HepG2 (cell line): ENCODE measurements around the gene GGT1. TPM values are rescaled to one million over a fixed set of nuclear protein-coding genes. Genes with fewer than 3 reads are reported as not detected.

Source experiments
- ATAC-seq: fragments of 200-7000 bp; cut with Tn5 transposase; 3 replicates; pipeline ENCODE4 v1.9.1; 2020; ENCODE audit warnings: mild to moderate bottlenecking, moderate library complexity
- BruUV-seq: library from RNA; stranded (reverse); fragments of 400-500 nt; replicated peaks from 2 replicates; lab custom pipeline; 2021; lab: Mats Ljungman, UMichigan
- CTCF ChIA-PET: fragments of 300-600 bp; formaldehyde crosslinking; extraction: SDS; loops from one replicate; lab custom pipeline; 2021; ENCODE audit warnings: low total read pairs, inconsistent platforms, low intra/inter-chr PET ratio; lab: Yijun Ruan, JAX
- POLR2A ChIA-PET: fragments of 350-600 bp; sonication (Branson Sonifier 250); formaldehyde crosslinking; loops from one replicate; lab custom pipeline; 2020; ENCODE audit warnings: antibody characterized with exemption, inconsistent platforms; lab: Yijun Ruan, JAX
- DNase-seq: peaks from one replicate; pipeline ENCODE4 v3.0.0-alpha.2; 2015; ENCODE audit warnings: low spot score
- FAIRE-seq: peaks from 3 replicates; lab custom pipeline; 2011; peaks lifted over from hg19 to GRCh38; lab: Jason Lieb, UNC
- H2AFZ ChIP-seq: one replicate; pipeline ENCODE4 v1.6.1; 2011; ENCODE audit warnings: low read length, inconsistent platforms
- H3K27ac ChIP-seq: fragments of 300-600 bp; 3 replicates; pipeline ENCODE4 v1.8.0; 2011; ENCODE audit warnings: mixed run types, mild to moderate bottlenecking, mixed read lengths, low read length, inconsistent platforms; ENCODE audit not compliant: insufficient read depth; ENCODE audit errors: extremely low read length
- H3K27me3 ChIP-seq, 2 experiments: fragments of 200-600 bp in 1 of 2; 2 replicates in 1 of 2; 3 replicates in 1 of 2; pipeline versions ENCODE4 v1.6.0 to v1.8.0; 2011; ENCODE audit warnings: low read length in 2 of 2, mild to moderate bottlenecking in 2 of 2, moderate library complexity in 2 of 2, inconsistent platforms in 1 of 2; ENCODE audit not compliant: insufficient read depth in 2 of 2, control insufficient read depth in 1 of 2
- H3K36me3 ChIP-seq, 2 experiments: fragments of 200-600 bp in 1 of 2; replicated peaks in 1 of 2; 2 replicates in 1 of 2; 3 replicates in 1 of 2; pipeline versions ENCODE4 v1.5.1 to v1.8.0; 2011; ENCODE audit warnings: low read length in 2 of 2, inconsistent platforms in 1 of 2; ENCODE audit not compliant: insufficient read depth in 2 of 2, control insufficient read depth in 1 of 2
- H3K4me1 ChIP-seq: 2 replicates; pipeline ENCODE4 v1.5.1; 2012; ENCODE audit warnings: low read length, inconsistent platforms; ENCODE audit not compliant: insufficient read depth
- H3K4me2 ChIP-seq: 2 replicates; pipeline ENCODE4 v1.6.0; 2011; ENCODE audit warnings: low read depth, low read length, inconsistent platforms
- H3K4me3 ChIP-seq, 3 experiments: fragments of 200-600 bp in 1 of 3; sonication (generic), shearing (Covaris generic) in 1 of 3; replicated peaks in 1 of 3; 2 replicates each; pipeline ENCODE4 v1.5.1; 2011 to 2016; ENCODE audit warnings: low read length in 3 of 3, inconsistent platforms in 2 of 3, low read depth in 2 of 3, mild to moderate bottlenecking in 2 of 3, control low read depth in 1 of 3, mixed read lengths in 1 of 3; ENCODE audit not compliant: insufficient read depth in 1 of 3
- H3K79me2 ChIP-seq: one replicate; pipeline ENCODE4 v1.6.1; 2011; ENCODE audit warnings: low read length, inconsistent platforms; ENCODE audit not compliant: insufficient read depth
- H3K9ac ChIP-seq: 2 replicates; pipeline ENCODE4 v1.6.0; 2011; ENCODE audit warnings: mild to moderate bottlenecking, low read depth, low read length, inconsistent platforms; ENCODE audit not compliant: insufficient read depth
- H3K9me3 ChIP-seq: 2 replicates; pipeline ENCODE4 v1.5.1; 2012; ENCODE audit warnings: mild to moderate bottlenecking, low read length
- H4K20me1 ChIP-seq: 2 replicates; pipeline ENCODE4 v1.6.0; 2011; ENCODE audit warnings: inconsistent platforms, mild to moderate bottlenecking, low read length, moderate library complexity; ENCODE audit not compliant: insufficient read depth
- EP300 ChIP-seq, 3 experiments: sonication (generic) in 1 of 3; formaldehyde crosslinking in 1 of 3; IDR thresholded peaks; 2 replicates each; pipeline versions ENCODE4 v1.5.1 to v1.6.1; 2011 to 2020; ENCODE audit warnings: low read depth in 2 of 3, low read length in 2 of 3, borderline replicate concordance in 1 of 3, improper control_type of control experiment in 1 of 3, mild to moderate bottlenecking in 1 of 3, missing genetic modification reagents in 1 of 3, moderate library complexity in 1 of 3
- ETV6 ChIP-seq: sonication (generic); formaldehyde crosslinking; conservative IDR thresholded peaks from 2 replicates; pipeline ENCODE4 v1.4.0; 2020; ENCODE audit warnings: missing genetic modification reagents
- GABPB1 ChIP-seq: IDR thresholded peaks from 2 replicates; pipeline ENCODE4 v1.6.1; 2016; ENCODE audit warnings: mild to moderate bottlenecking, missing genetic modification reagents, moderate library complexity, missing compliant biosample characterization
- GLI4 ChIP-seq: sonication (generic); formaldehyde crosslinking; IDR thresholded peaks from 2 replicates; pipeline ENCODE4 v1.5.1; 2020; ENCODE audit warnings: missing genetic modification reagents, mild to moderate bottlenecking, moderate library complexity, borderline replicate concordance
- HNF4A ChIP-seq: sonication (generic); formaldehyde crosslinking; IDR thresholded peaks from 2 replicates; pipeline ENCODE4 v1.4.0; 2020; ENCODE audit warnings: missing genetic modification reagents
- HOXA3 ChIP-seq: sonication (generic); formaldehyde crosslinking; IDR thresholded peaks from 2 replicates; pipeline ENCODE4 v1.5.0; 2020; ENCODE audit warnings: missing genetic modification reagents
- KDM1A ChIP-seq: IDR thresholded peaks from 2 replicates; pipeline ENCODE4 v1.6.1; 2016; ENCODE audit warnings: missing compliant biosample characterization
- PHF5A ChIP-seq: IDR thresholded peaks from one replicate; pipeline ENCODE4 v1.6.1; 2018; ENCODE audit warnings: low read depth, missing genetic modification reagents; ENCODE audit not compliant: unreplicated experiment
- POLR2G ChIP-seq: fragments of 200-400 bp; formaldehyde crosslinking; IDR thresholded peaks from 2 replicates; pipeline ENCODE4 v1.6.1; 2018; ENCODE audit warnings: mild to moderate bottlenecking, low read depth, low read length, moderate library complexity
- RARA ChIP-seq: IDR thresholded peaks from 2 replicates; pipeline ENCODE4 v1.6.1; 2016; ENCODE audit warnings: missing genetic modification reagents, missing compliant biosample characterization
- SUZ12 ChIP-seq: fragments of 150-350 bp; IDR thresholded peaks from 2 replicates; pipeline ENCODE4 v1.6.1; 2014; ENCODE audit warnings: low read depth, low read length
- ZBTB7A ChIP-seq: sonication (generic); formaldehyde crosslinking; IDR thresholded peaks from 2 replicates; pipeline ENCODE4 v1.8.0; 2022; ENCODE audit warnings: mild to moderate bottlenecking, missing genetic modification reagents
- ZNF546 ChIP-seq: sonication (generic); formaldehyde crosslinking; conservative IDR thresholded peaks from 2 replicates; pipeline ENCODE4 v1.8.1; 2023; ENCODE audit warnings: mild to moderate bottlenecking, missing genetic modification reagents
- ZNF652 ChIP-seq: IDR thresholded peaks from 2 replicates; pipeline ENCODE4 v1.6.1; 2016; ENCODE audit warnings: low read depth, borderline replicate concordance
- ZNF709 ChIP-seq: sonication (generic); formaldehyde crosslinking; IDR thresholded peaks from 2 replicates; pipeline ENCODE4 v1.5.0; 2020; ENCODE audit warnings: mild to moderate bottlenecking, missing genetic modification reagents
- WGBS: methylation state at CpG from one replicate; pipeline ENCODE4 v1.1.6; 2017; ENCODE audit warnings: low lambda C conversion rate; 5-methylcytosine and 5-hydroxymethylcytosine counted together
- in situ Hi-C: cut with HindIII; loops from 2 replicates; pipeline ENCODE4 v1.10.0; 2017; ENCODE audit warnings: low pct_unique_long_range_greater_than_20kb; ENCODE audit not compliant: extremely low pct_ligation_motif_present
- intact Hi-C: fragments of 100-400 bp; cut with micrococcal nuclease; formaldehyde crosslinking; loops from one replicate; pipeline ENCODE4 v1.10.0; 2022; ENCODE audit not compliant: unreplicated experiment
- polyA plus RNA-seq, 8 experiments: library from polyadenylated mRNA; depleted of rRNA in 3 of 8; stranded (reverse) in 7 of 8; unstranded in 1 of 8; fragments of >200 nt; fragmentation: Illumina TruSeq in 4 of 8; extraction: Trizol in 4 of 8; gene quantifications; 2 replicates each; pipeline versions ENCODE4 v1.2.1 to v1.2.3, GENCODE V29; 2011 to 2016; ENCODE audit warnings: low read depth in 4 of 8, missing spikeins in 1 of 8, mixed read lengths in 1 of 8; ENCODE audit not compliant: insufficient read depth in 1 of 8
- total RNA-seq, 5 experiments: library from RNA; depleted of rRNA; stranded (reverse); fragments of >200 nt; fragmentation: Illumina TruSeq; extraction: Trizol; gene quantifications; 2 replicates each; pipeline ENCODE4 v1.2.3, GENCODE V29; 2016; ENCODE audit warnings: low read depth in 1 of 5
- TF ChIP-seq, protein P1 (sequence below): sonication (generic); formaldehyde crosslinking; IDR thresholded peaks from 2 replicates; pipeline ENCODE4 v1.4.0; 2020; ENCODE audit warnings: mild to moderate bottlenecking, missing genetic modification reagents

GGT1 gene
- total and polyA plus RNA-seq, 2 of the 13 experiments (the other 11 are each of a cell fraction or from before 2014, with no cell fraction given), result 29.9 to 103 TPM

- ChIA-PET POLR2A (interaction anchor here (0.7 to 4.1 kb wide), 8 partner anchors 8 to 95 kb away, joined by 3 to 76 read pairs (median 14); partner anchors contain the start of genes GUCD1 and LRRC75B), CTCF (no interaction called here)
- BruUV-seq, result TSS peak; percentile 36
- Histone ChIP-seq H3K79me2 (no peaks in the 10 kb centered on the region), H3K9ac (peak overlapping the region; percentile 63), H3K36me3 (no peaks in the 10 kb centered on the region), H3K27ac (peak overlapping the region; percentile 82), H3K4me2 (peak overlapping the region; percentile 78), H3K27me3 (no peaks in the 10 kb centered on the region), H2AFZ (no peak overlapping the region), H4K20me1 (no peaks in the 10 kb centered on the region), H3K4me3 (peak overlapping the region in 2 of 3 experiments; percentile 68 to 80; a peak in 4 of 6 replicates), H3K9me3 (no peaks in the 10 kb centered on the region), H3K4me1 (peaks cover 40% of the 10 kb centered on the region)
- 3% methylated on average over 3 of the region's 12 CpGs for WGBS
- FAIRE-seq (peak; percentile 92), DNase-seq (peak; percentile 66), ATAC-seq (peak; percentile 61)
- in situ Hi-C loops (no loop called here), intact Hi-C loops (loop anchor here (2.0 kb wide), 1 partner anchor 51 kb away; no protein-coding TSS in a partner anchor)
- 0 out of 2 replicates have a peak, but pooled peaks have one; percentile 52 for TF ChIP-seq ZBTB7A (CRISPR knock-in tag)
- TF ChIP-seq ZNF546 (CRISPR knock-in tag), result 0 out of 2 replicates have a peak, but pooled peaks have one; percentile 47
- 0 out of 2 replicates have a peak, but pooled peaks have one; percentile 36 for TF ChIP-seq GLI4 (CRISPR knock-in tag)
- no peak for TF ChIP-seq ETV6 (CRISPR knock-in tag)
- TF ChIP-seq EP300 (IDR thresholded peaks at IDR 0.05; ENCODE audit: low read depth in 2 of 2, low read length in 2 of 2), result no peak
- TF ChIP-seq EP300 (CRISPR knock-in tag; IDR thresholded peaks at IDR 0.05; ENCODE audit: borderline replicate concordance), result 0 out of 2 replicates have a peak, but pooled peaks have one; percentile 17
- no peak for TF ChIP-seq SUZ12
- TF ChIP-seq PHF5A (CRISPR knock-in tag), result peak; percentile 44
- TF ChIP-seq GABPB1, result 0 out of 2 replicates have a peak, but pooled peaks have one; percentile 43
- peak; percentile 73 for TF ChIP-seq POLR2G
- TF ChIP-seq, protein P1, sequence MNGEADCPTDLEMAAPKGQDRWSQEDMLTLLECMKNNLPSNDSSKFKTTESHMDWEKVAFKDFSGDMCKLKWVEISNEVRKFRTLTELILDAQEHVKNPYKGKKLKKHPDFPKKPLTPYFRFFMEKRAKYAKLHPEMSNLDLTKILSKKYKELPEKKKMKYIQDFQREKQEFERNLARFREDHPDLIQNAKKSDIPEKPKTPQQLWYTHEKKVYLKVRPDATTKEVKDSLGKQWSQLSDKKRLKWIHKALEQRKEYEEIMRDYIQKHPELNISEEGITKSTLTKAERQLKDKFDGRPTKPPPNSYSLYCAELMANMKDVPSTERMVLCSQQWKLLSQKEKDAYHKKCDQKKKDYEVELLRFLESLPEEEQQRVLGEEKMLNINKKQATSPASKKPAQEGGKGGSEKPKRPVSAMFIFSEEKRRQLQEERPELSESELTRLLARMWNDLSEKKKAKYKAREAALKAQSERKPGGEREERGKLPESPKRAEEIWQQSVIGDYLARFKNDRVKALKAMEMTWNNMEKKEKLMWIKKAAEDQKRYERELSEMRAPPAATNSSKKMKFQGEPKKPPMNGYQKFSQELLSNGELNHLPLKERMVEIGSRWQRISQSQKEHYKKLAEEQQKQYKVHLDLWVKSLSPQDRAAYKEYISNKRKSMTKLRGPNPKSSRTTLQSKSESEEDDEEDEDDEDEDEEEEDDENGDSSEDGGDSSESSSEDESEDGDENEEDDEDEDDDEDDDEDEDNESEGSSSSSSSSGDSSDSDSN, result peak; percentile 49
- peak; percentile 34; the same call in 1 of the 2 replicates for TF ChIP-seq ZNF652
- TF ChIP-seq ZNF709 (CRISPR knock-in tag), result 0 out of 2 replicates have a peak, but pooled peaks have one; percentile 67
- peak; percentile 67 for TF ChIP-seq HNF4A (CRISPR knock-in tag)
- TF ChIP-seq KDM1A (CRISPR knock-in tag), result peak; percentile 57; the same call in 1 of the 2 replicates
- peak; percentile 63; the same call in 1 of the 2 replicates for TF ChIP-seq HOXA3
- TF ChIP-seq RARA (CRISPR knock-in tag), result peak; percentile 97
Observed at GRCh38 chr22:24601217-24602104, 1.5 kb upstream of the GGT1 start.
